H9 (cell line): ENCODE measurements around the gene EFCAB10. TPM values are rescaled to one million over a fixed set of nuclear protein-coding genes. Genes with fewer than 3 reads are reported as not detected.

Experiments used
- DNase-seq: peaks from one replicate; pipeline ENCODE4 v3.0.0-alpha.2; 2017
- H2AFZ ChIP-seq: one replicate; pipeline ENCODE4 v1.6.1; 2013; ENCODE audit warnings: mild to moderate bottlenecking, low read length, control low read depth, moderate library complexity
- H2AK5ac ChIP-seq: 2 replicates; pipeline ENCODE4 v1.6.1; 2013; ENCODE audit warnings: low read length, control low read depth, mixed read lengths; ENCODE audit not compliant: insufficient read length
- H2BK120ac ChIP-seq: one replicate; pipeline ENCODE4 v1.6.1; 2013; ENCODE audit warnings: low read depth, mild to moderate bottlenecking, low read length, control low read depth, inconsistent platforms; ENCODE audit not compliant: poor library complexity, severe bottlenecking
- H2BK12ac ChIP-seq: 2 replicates; pipeline ENCODE4 v1.6.1; 2013; ENCODE audit warnings: low read length, control low read depth, mixed read lengths, low read depth; ENCODE audit not compliant: insufficient read length
- H2BK15ac ChIP-seq: 2 replicates; pipeline ENCODE4 v1.6.1; 2013; ENCODE audit warnings: low read depth, low read length, control low read depth
- H2BK20ac ChIP-seq: one replicate; pipeline ENCODE4 v1.6.1; 2013; ENCODE audit warnings: low read depth, mild to moderate bottlenecking, low read length, control low read depth, inconsistent platforms; ENCODE audit not compliant: poor library complexity, severe bottlenecking
- H2BK5ac ChIP-seq: 2 replicates; pipeline ENCODE4 v1.6.1; 2013; ENCODE audit warnings: low read length, control low read depth, mixed read lengths; ENCODE audit not compliant: insufficient read length
- H3K14ac ChIP-seq: 2 replicates; pipeline ENCODE4 v1.6.1; 2013; ENCODE audit warnings: low read length, control low read depth; ENCODE audit not compliant: insufficient read depth
- H3K18ac ChIP-seq: 2 replicates; pipeline ENCODE4 v1.6.1; 2013; ENCODE audit warnings: low read depth, mild to moderate bottlenecking, mixed read lengths, low read length, control low read depth; ENCODE audit not compliant: insufficient read length
- H3K23ac ChIP-seq: 2 replicates; pipeline ENCODE4 v1.6.1; 2013; ENCODE audit warnings: low read length, control low read depth, mixed read lengths, low read depth; ENCODE audit not compliant: insufficient read length
- H3K23me2 ChIP-seq: 2 replicates; pipeline ENCODE4 v1.6.1; 2013; ENCODE audit warnings: low read depth, mild to moderate bottlenecking, mixed read lengths, low read length, control low read depth; ENCODE audit not compliant: insufficient read length, poor library complexity, severe bottlenecking
- H3K27ac ChIP-seq: 2 replicates; pipeline ENCODE4 v1.5.1; 2013; ENCODE audit warnings: low read length, control low read depth, mixed read lengths, low read depth; ENCODE audit not compliant: insufficient read length
- H3K27me3 ChIP-seq: 2 replicates; pipeline ENCODE4 v1.6.1; 2013; ENCODE audit warnings: low read length, control low read depth, inconsistent platforms; ENCODE audit not compliant: insufficient read depth
- H3K4ac ChIP-seq: 2 replicates; pipeline ENCODE4 v1.6.1; 2013; ENCODE audit warnings: low read depth, mild to moderate bottlenecking, control low read depth, inconsistent platforms, low read length, moderate library complexity
- H3K4me1 ChIP-seq: 2 replicates; pipeline ENCODE4 v1.6.1; 2013; ENCODE audit warnings: low read length, control low read depth, inconsistent platforms; ENCODE audit not compliant: insufficient read depth
- H3K4me2 ChIP-seq: 2 replicates; pipeline ENCODE4 v1.6.1; 2013; ENCODE audit warnings: low read length, control low read depth, mixed read lengths; ENCODE audit not compliant: insufficient read length, insufficient read depth
- H3K56ac ChIP-seq: 2 replicates; pipeline ENCODE4 v1.6.1; 2013; ENCODE audit warnings: low read depth, mild to moderate bottlenecking, mixed read lengths, low read length, control low read depth; ENCODE audit not compliant: insufficient read length
- H3K79me1 ChIP-seq: 2 replicates; pipeline ENCODE4 v1.6.1; 2013; ENCODE audit warnings: low read depth, mild to moderate bottlenecking, moderate library complexity, low read length, control low read depth, inconsistent platforms; ENCODE audit not compliant: insufficient read depth, poor library complexity, severe bottlenecking
- H3K79me2 ChIP-seq: 2 replicates; pipeline ENCODE4 v1.6.1; 2013; ENCODE audit warnings: low read length, control low read depth, inconsistent platforms; ENCODE audit not compliant: insufficient read depth
- H3K9ac ChIP-seq: 2 replicates; pipeline ENCODE4 v1.6.1; 2013; ENCODE audit warnings: low read length, control low read depth, mixed read lengths; ENCODE audit not compliant: insufficient read length; ENCODE audit errors: extremely low read depth
- H3K9me3 ChIP-seq: one replicate; pipeline ENCODE4 v1.6.1; 2013; ENCODE audit warnings: low read depth, low read length, inconsistent platforms; ENCODE audit not compliant: control insufficient read depth
- H3T11ph ChIP-seq: one replicate; pipeline ENCODE4 v1.6.1; 2013; ENCODE audit warnings: mild to moderate bottlenecking, low read length, control low read depth, inconsistent platforms
- H4K20me1 ChIP-seq: one replicate; pipeline ENCODE4 v1.6.1; 2013; ENCODE audit not compliant: control insufficient read depth, insufficient read length, insufficient read depth
- H4K5ac ChIP-seq: 2 replicates; pipeline ENCODE4 v1.6.1; 2013; ENCODE audit warnings: low read depth, mild to moderate bottlenecking, mixed read lengths, low read length, control low read depth; ENCODE audit not compliant: insufficient read length
- H4K8ac ChIP-seq: replicated peaks from 2 replicates; pipeline ENCODE4 v1.6.1; 2013; ENCODE audit warnings: low read length, control low read depth, mixed read lengths, low read depth; ENCODE audit not compliant: insufficient read length
- H4K91ac ChIP-seq: 2 replicates; pipeline ENCODE4 v1.6.1; 2013; ENCODE audit warnings: low read depth, mild to moderate bottlenecking, moderate library complexity, mixed read lengths, low read length, control low read depth; ENCODE audit not compliant: insufficient read length
- H3K27ac Mint-ChIP-seq, 3 experiments: 2 replicates in 2 of 3; 3 replicates in 1 of 3; pipeline ENCODE4 v1.8.0; 2020 to 2021; ENCODE audit warnings: mixed read lengths in 3 of 3, mild to moderate bottlenecking in 1 of 3, moderate library complexity in 1 of 3
- H3K27me3 Mint-ChIP-seq: 2 replicates; pipeline ENCODE4 v1.8.0; 2021; ENCODE audit warnings: low read depth, mild to moderate bottlenecking, moderate library complexity, mixed read lengths
- H3K36me3 Mint-ChIP-seq, 3 experiments: 2 replicates in 2 of 3; 3 replicates in 1 of 3; pipeline ENCODE4 v1.8.0; 2020 to 2021; ENCODE audit warnings: low read depth in 3 of 3, mixed read lengths in 3 of 3; ENCODE audit not compliant: insufficient read depth in 1 of 3
- H3K4me1 Mint-ChIP-seq, 2 experiments: 2 replicates each; pipeline ENCODE4 v1.8.0; 2020; ENCODE audit warnings: mixed read lengths in 2 of 2
- H3K4me3 Mint-ChIP-seq, 2 experiments: 2 replicates in 1 of 2; 3 replicates in 1 of 2; pipeline ENCODE4 v1.8.0; 2020 to 2021; ENCODE audit warnings: mild to moderate bottlenecking in 2 of 2, mixed read lengths in 2 of 2, moderate library complexity in 1 of 2
- H3K9me3 Mint-ChIP-seq, 2 experiments: 2 replicates in 1 of 2; 3 replicates in 1 of 2; pipeline ENCODE4 v1.8.0; 2020; ENCODE audit warnings: mild to moderate bottlenecking in 2 of 2, mixed read lengths in 2 of 2, moderate library complexity in 1 of 2
- CTCF ChIP-seq: fragments of 200-600 bp; sonication (generic); conservative IDR thresholded peaks from 3 replicates; pipeline ENCODE4 v1.8.0; 2021; ENCODE audit warnings: antibody characterized with exemption, mild to moderate bottlenecking
- WGBS: extraction: QIAGEN DNeasy Blood & Tissue Kit; methylation state at CpG from one replicate; pipeline ENCODE4 v1.1.7; 2013; ENCODE audit warnings: missing lambda C conversion rate, low lambda C conversion rate, mixed read lengths; ENCODE audit not compliant: insufficient read length; ENCODE audit errors: extremely low coverage; 5-methylcytosine and 5-hydroxymethylcytosine counted together
- total RNA-seq: library from RNA; stranded (reverse); gene quantifications from 2 replicates; pipeline ENCODE4 v1.2.1, GENCODE V29; 2021

The EFCAB10 gene
- total RNA-seq, 1 experiment from 2014 or later = 1.5 TPM

GRCh38 chr7:105617280-105618015 is 36.2 kb upstream of the EFCAB10 start:
- H3K4me1 Mint-ChIP-seq = peaks cover 4 to 10% of the 10 kb centered on the region in 2 experiments; a peak in 3 of 4 replicates

More at GRCh38 chr7:105617280-105618015, 36.2 kb upstream of the EFCAB10 start:
- Histone ChIP-seq H2AFZ (no peak overlapping the region), H3K27ac (no peak overlapping the region), H3K9me3 (no peaks in the 10 kb centered on the region), H3K4me1 (no peaks in the 10 kb centered on the region), H2BK12ac (no peak overlapping the region), H2BK20ac (no peak overlapping the region), H2BK5ac (no peak overlapping the region), H4K5ac (no peak overlapping the region), H3K27me3 (no peaks in the 10 kb centered on the region), H2BK120ac (no peak overlapping the region), H3K79me1 (no peaks in the 10 kb centered on the region), H3K14ac (no peak overlapping the region), H3K9ac (no peak overlapping the region), H3K23ac (no peak overlapping the region), H4K91ac (no peak overlapping the region), H3T11ph (no peak overlapping the region), H3K23me2 (no peaks in the 10 kb centered on the region), H2AK5ac (no peak overlapping the region), H4K8ac (no peak overlapping the region), H3K4me2 (no peak overlapping the region), H2BK15ac (no peak overlapping the region), H4K20me1 (peaks cover 2% of the 10 kb centered on the region), H3K56ac (no peak overlapping the region), H3K79me2 (no peaks in the 10 kb centered on the region), H3K4ac (no peak overlapping the region), H3K18ac (no peak overlapping the region)
- DNase-seq = no peak
- Mint-ChIP-seq H3K9me3 (no peaks in the 10 kb centered on the region), H3K4me3 (no peak overlapping the region), H3K36me3 (peaks cover 23 to 61% (median 59%) of the 10 kb centered on the region in 3 experiments), H3K27ac (peak overlapping the region in 2 of 3 experiments; percentile 52 to 57; a peak in 2 of 7 replicates), H3K27me3 (no peaks in the 10 kb centered on the region)
- no CpG with 5 or more reads among the region's 14 CpGs for WGBS
- TF ChIP-seq CTCF = no peak
